Choroid plexus epithelial cell (primary cell): ENCODE measurements around the gene COX7A2.
A peak's percentile ranks its signal among the peaks of the same experiment; 100 is the strongest.

Experiments
- DNase-seq: peaks from one replicate; pipeline ENCODE4 v3.0.0-alpha.2; 2010; ENCODE audit warnings: low read depth
- H3K4me3 ChIP-seq: 2 replicates; pipeline ENCODE4 v1.5.1; 2011; ENCODE audit warnings: low read depth, mild to moderate bottlenecking, control low read depth, low read length, moderate library complexity
- CTCF ChIP-seq: conservative IDR thresholded peaks from 2 replicates; pipeline ENCODE4 v1.5.1; 2011; ENCODE audit warnings: low read depth, mild to moderate bottlenecking, control low read depth, inconsistent platforms, low read length, moderate library complexity

Gene COX7A2

GRCh38 chr6:75272145-75272840 is 28.7 kb upstream of the COX7A2 start:
- peak; percentile 83 for DNase-seq
- no peak for TF ChIP-seq CTCF
- H3K4me3 ChIP-seq, result no peak overlapping the region

- H3K4me3 ChIP-seq, result no peak overlapping the region
- DNase-seq, result no peak
- no peak for TF ChIP-seq CTCF
Measured at GRCh38 chr6:75268988-75269354, 25.4 kb upstream of the COX7A2 start.

- DNase-seq, result no peak
- no peak overlapping the region for H3K4me3 ChIP-seq
- no peak for TF ChIP-seq CTCF
Measured at GRCh38 chr6:75268121-75268987, 24.8 kb upstream of the COX7A2 start.

- no peak overlapping the region for H3K4me3 ChIP-seq
- DNase-seq, result no peak
- TF ChIP-seq CTCF, result no peak
Measured at GRCh38 chr6:75267461-75267860, 23.9 kb upstream of the COX7A2 start.

GRCh38 chr6:75266716-75267291 is 23.2 kb upstream of the COX7A2 start:
- DNase-seq, result peak; percentile 82
- TF ChIP-seq CTCF, result peak; percentile 72
- H3K4me3 ChIP-seq, result no peak overlapping the region

- H3K4me3 ChIP-seq, result no peak overlapping the region
- TF ChIP-seq CTCF, result no peak
- no peak for DNase-seq
Measured at GRCh38 chr6:75263401-75263750, 19.8 kb upstream of the COX7A2 start.
